Stromal cell of bone marrow (primary cell): ENCODE results near the gene TULP4.
A peak's percentile ranks its signal among the peaks of the same experiment; 100 is the strongest.

Source experiments
- DNase-seq: peaks from one replicate; pipeline ENCODE4 v3.0.0-alpha.2; 2012; ENCODE audit warnings: low read depth

Gene TULP4

GRCh38 chr6:158312165-158312564 lies at the start of gene TULP4:
Gene TULP4 (plus strand): TSS chr6:158312465. CDS start chr6:158314017, 1,552 bp downstream.
- no peak for DNase-seq

GRCh38 chr6:158262755-158263154 lies 49.5 kb upstream of the TULP4 start:
- DNase-seq: no peak

- DNase-seq: no peak
These were observed 48.1 kb upstream of the TULP4 start for GRCh38 chr6:158264180-158264579.

GRCh38 chr6:158266131-158266530 lies 46.1 kb upstream of the TULP4 start:
- DNase-seq: no peak

- DNase-seq: no peak
These were observed 43.7 kb upstream of the TULP4 start for GRCh38 chr6:158268361-158269147.

- no peak for DNase-seq
These were observed 42.6 kb upstream of the TULP4 start for GRCh38 chr6:158269657-158270056.

GRCh38 chr6:158270389-158271127 lies 41.7 kb upstream of the TULP4 start:
- DNase-seq: no peak

- DNase-seq: no peak
These were observed 39.9 kb upstream of the TULP4 start for GRCh38 chr6:158272324-158272723.

GRCh38 chr6:158278004-158278403 lies 34.3 kb upstream of the TULP4 start:
- DNase-seq: no peak

- no peak for DNase-seq
These were observed 32.6 kb upstream of the TULP4 start for GRCh38 chr6:158279615-158280014.

- no peak for DNase-seq
These were observed 28.8 kb upstream of the TULP4 start for GRCh38 chr6:158283304-158283980.

- peak; percentile 65 for DNase-seq
These were observed 28.0 kb upstream of the TULP4 start for GRCh38 chr6:158284007-158284875.

- DNase-seq: no peak
These were observed 27.2 kb upstream of the TULP4 start for GRCh38 chr6:158284876-158285655.

GRCh38 chr6:158285656-158286021 lies 26.6 kb upstream of the TULP4 start:
- no peak for DNase-seq

GRCh38 chr6:158286413-158286812 lies 25.9 kb upstream of the TULP4 start:
- DNase-seq: peak; percentile 44

- DNase-seq: no peak
These were observed 25.2 kb upstream of the TULP4 start for GRCh38 chr6:158287047-158287446.

GRCh38 chr6:158290040-158290439 lies 22.2 kb upstream of the TULP4 start:
- DNase-seq: no peak

- no peak for DNase-seq
These were observed 21.6 kb upstream of the TULP4 start for GRCh38 chr6:158290659-158291058.

- no peak for DNase-seq
These were observed 20.2 kb upstream of the TULP4 start for GRCh38 chr6:158292016-158292415.

- no peak for DNase-seq
These were observed 19.1 kb upstream of the TULP4 start for GRCh38 chr6:158293122-158293521.
